ENCODE results near the gene RRAS2. TPM values are rescaled to one million over a fixed set of nuclear protein-coding genes. Genes with fewer than 3 reads are reported as not detected.

The RRAS2 gene
- polyA plus RNA-seq, 1 of the 3 experiments (the other 2 are of a cell fraction) = 53.3 TPM

GRCh38 chr11:14327116-14327515, 31.9 kb downstream of the RRAS2 start:
- Histone ChIP-seq H3F3A (replicated peaks; ENCODE audit: insufficient read depth) (peaks cover 10% of the 10 kb centered on the region), H3K4me2 (no peak overlapping the region), H3K4me1 (ENCODE audit: control insufficient read depth in 1 of 2, insufficient read depth in 2 of 2, low read depth in 1 of 2, low read length in 1 of 2) (peaks cover 0 to 8% of the 10 kb centered on the region in 2 experiments; a peak in 3 of 4 replicates), H3K36me3 (replicated peaks in 1 of 2; ENCODE audit: control insufficient read depth in 1 of 2, insufficient read depth in 2 of 2, low read length in 1 of 2) (peaks cover 0 to 9% of the 10 kb centered on the region in 2 experiments), H4K20me1 (ENCODE audit: insufficient read depth) (peaks cover 71% of the 10 kb centered on the region), H3K9me2 (no peaks in the 10 kb centered on the region), H2AFZ (ENCODE audit: low read depth) (no peak overlapping the region), H3K79me2 (ENCODE audit: insufficient read depth) (peaks cover 100% of the 10 kb centered on the region), H3K27ac (ENCODE audit: low read depth in 2 of 2, low read length in 1 of 2) (no peak overlapping the region), H3K4me3 (ENCODE audit: low read depth in 2 of 2, low read length in 1 of 2) (no peak overlapping the region), H3K9ac (no peak overlapping the region), H3K9me3 (no peaks in the 10 kb centered on the region), H3K27me3 (ENCODE audit: insufficient read depth) (no peaks in the 10 kb centered on the region)
- TF ChIP-seq EP300 (IDR thresholded peaks at IDR 0.05; ENCODE audit: borderline replicate concordance in 1 of 2, low read depth in 1 of 2, low read length in 1 of 2) = no peak
- no peak for TF ChIP-seq FOSL2 (IDR thresholded peaks at IDR 0.05; ENCODE audit: borderline replicate concordance, low read depth)
- TF ChIP-seq PBX3 (IDR thresholded peaks at IDR 0.05) = no peak
- TF ChIP-seq RFX5 (IDR thresholded peaks at IDR 0.05; ENCODE audit: low read length) = no peak
- no peak for TF ChIP-seq TAF1 (IDR thresholded peaks at IDR 0.05; ENCODE audit: borderline replicate concordance, low read depth, low read length)
- TF ChIP-seq IRF3 (IDR thresholded peaks at IDR 0.05; ENCODE audit: low read depth, low read length) = no peak
- no peak for TF ChIP-seq REST (IDR thresholded peaks at IDR 0.05; ENCODE audit: low read depth, low read length)
- no peak for TF ChIP-seq GABPA (IDR thresholded peaks at IDR 0.05; ENCODE audit: low read depth)
- no peak for TF ChIP-seq FOXM1 (IDR thresholded peaks at IDR 0.05; ENCODE audit: low read depth)
- TF ChIP-seq FOXJ3 (CRISPR knock-in tag; IDR thresholded peaks at IDR 0.05) = no peak
- no peak for TF ChIP-seq USF1 (IDR thresholded peaks at IDR 0.05; ENCODE audit: borderline replicate concordance, low read depth)
- no peak for TF ChIP-seq TEAD4 (IDR thresholded peaks at IDR 0.05; ENCODE audit: borderline replicate concordance, insufficient read depth)
- TF ChIP-seq CHD2 (IDR thresholded peaks at IDR 0.05; ENCODE audit: low read length, partially characterized antibody) = no peak
- no peak for TF ChIP-seq POLR2AphosphoS5 (IDR thresholded peaks at IDR 0.05; ENCODE audit: low read depth, low read length)
- TF ChIP-seq YY1 (IDR thresholded peaks at IDR 0.05; ENCODE audit: low read depth) = no peak
- no peak for TF ChIP-seq ELF1 (IDR thresholded peaks at IDR 0.05)
- TF ChIP-seq SMC3 (IDR thresholded peaks at IDR 0.05; ENCODE audit: low read depth, low read length) = no peak
- no peak for TF ChIP-seq JUND (IDR thresholded peaks at IDR 0.05)
- TF ChIP-seq MAX (IDR thresholded peaks at IDR 0.05; ENCODE audit: low read depth) = no peak
- TF ChIP-seq EZH2phosphoT487 (IDR thresholded peaks at IDR 0.05; ENCODE audit: borderline replicate concordance, low read depth) = no peak
- no peak for DNase-seq
- ChIA-PET CTCF (interaction anchor here (0.9 to 1.5 kb wide), 2 partner anchors 19 to 27 kb away, joined by 3 to 5 read pairs; no protein-coding TSS in a partner anchor), POLR2A (no interaction called here)

Measured in SK-N-SH (cell line).